ENCODE measurements around the gene RAB3GAP2. TPM values are rescaled to one million over a fixed set of nuclear protein-coding genes. Genes with fewer than 3 reads are reported as not detected.
A peak's percentile ranks its signal among the peaks of the same experiment; 100 is the strongest.

RAB3GAP2 gene
- total and polyA plus RNA-seq, 10 of the 15 experiments (the other 5 are each of a cell fraction or from before 2014, with no cell fraction given), result 11.9 to 51.1 (median 24.4) TPM

DNA sequence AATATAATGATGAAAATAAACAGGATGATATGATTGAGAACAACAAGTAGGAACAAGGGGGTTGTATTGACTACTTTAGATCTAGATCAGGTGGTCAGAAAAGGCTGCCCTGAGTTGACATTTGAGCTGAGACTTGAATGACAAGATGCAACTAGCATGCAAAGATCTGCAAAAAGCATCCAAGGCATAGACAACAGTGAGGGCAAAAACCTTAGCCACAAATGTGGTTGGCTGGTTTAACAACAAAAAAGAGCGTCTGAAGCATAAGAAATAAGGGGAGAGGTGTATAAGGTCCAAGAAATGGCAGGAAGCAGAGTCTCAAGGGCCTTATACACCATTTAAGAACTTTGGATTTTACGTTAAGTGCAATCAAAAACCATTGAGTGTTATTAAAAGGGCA lies 3.2 kb downstream of the RAB3GAP2 start:
- 32% methylated on average over 2 of the region's 2 CpGs for WGBS (ENCODE audit: insufficient coverage, insufficient replicate concordance, low lambda C conversion rate, missing lambda C conversion rate)
- H3K27me3 ChIP-seq (replicated peaks in 1 of 2; ENCODE audit: control insufficient read depth in 2 of 2, insufficient read depth in 2 of 2, low read length in 1 of 2), result no peaks in the 10 kb centered on the region
- TF ChIP-seq, protein P1, sequence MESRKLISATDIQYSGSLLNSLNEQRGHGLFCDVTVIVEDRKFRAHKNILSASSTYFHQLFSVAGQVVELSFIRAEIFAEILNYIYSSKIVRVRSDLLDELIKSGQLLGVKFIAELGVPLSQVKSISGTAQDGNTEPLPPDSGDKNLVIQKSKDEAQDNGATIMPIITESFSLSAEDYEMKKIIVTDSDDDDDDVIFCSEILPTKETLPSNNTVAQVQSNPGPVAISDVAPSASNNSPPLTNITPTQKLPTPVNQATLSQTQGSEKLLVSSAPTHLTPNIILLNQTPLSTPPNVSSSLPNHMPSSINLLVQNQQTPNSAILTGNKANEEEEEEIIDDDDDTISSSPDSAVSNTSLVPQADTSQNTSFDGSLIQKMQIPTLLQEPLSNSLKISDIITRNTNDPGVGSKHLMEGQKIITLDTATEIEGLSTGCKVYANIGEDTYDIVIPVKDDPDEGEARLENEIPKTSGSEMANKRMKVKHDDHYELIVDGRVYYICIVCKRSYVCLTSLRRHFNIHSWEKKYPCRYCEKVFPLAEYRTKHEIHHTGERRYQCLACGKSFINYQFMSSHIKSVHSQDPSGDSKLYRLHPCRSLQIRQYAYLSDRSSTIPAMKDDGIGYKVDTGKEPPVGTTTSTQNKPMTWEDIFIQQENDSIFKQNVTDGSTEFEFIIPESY (IDR thresholded peaks at IDR 0.05), result no peak
- TF ChIP-seq, protein P2, sequence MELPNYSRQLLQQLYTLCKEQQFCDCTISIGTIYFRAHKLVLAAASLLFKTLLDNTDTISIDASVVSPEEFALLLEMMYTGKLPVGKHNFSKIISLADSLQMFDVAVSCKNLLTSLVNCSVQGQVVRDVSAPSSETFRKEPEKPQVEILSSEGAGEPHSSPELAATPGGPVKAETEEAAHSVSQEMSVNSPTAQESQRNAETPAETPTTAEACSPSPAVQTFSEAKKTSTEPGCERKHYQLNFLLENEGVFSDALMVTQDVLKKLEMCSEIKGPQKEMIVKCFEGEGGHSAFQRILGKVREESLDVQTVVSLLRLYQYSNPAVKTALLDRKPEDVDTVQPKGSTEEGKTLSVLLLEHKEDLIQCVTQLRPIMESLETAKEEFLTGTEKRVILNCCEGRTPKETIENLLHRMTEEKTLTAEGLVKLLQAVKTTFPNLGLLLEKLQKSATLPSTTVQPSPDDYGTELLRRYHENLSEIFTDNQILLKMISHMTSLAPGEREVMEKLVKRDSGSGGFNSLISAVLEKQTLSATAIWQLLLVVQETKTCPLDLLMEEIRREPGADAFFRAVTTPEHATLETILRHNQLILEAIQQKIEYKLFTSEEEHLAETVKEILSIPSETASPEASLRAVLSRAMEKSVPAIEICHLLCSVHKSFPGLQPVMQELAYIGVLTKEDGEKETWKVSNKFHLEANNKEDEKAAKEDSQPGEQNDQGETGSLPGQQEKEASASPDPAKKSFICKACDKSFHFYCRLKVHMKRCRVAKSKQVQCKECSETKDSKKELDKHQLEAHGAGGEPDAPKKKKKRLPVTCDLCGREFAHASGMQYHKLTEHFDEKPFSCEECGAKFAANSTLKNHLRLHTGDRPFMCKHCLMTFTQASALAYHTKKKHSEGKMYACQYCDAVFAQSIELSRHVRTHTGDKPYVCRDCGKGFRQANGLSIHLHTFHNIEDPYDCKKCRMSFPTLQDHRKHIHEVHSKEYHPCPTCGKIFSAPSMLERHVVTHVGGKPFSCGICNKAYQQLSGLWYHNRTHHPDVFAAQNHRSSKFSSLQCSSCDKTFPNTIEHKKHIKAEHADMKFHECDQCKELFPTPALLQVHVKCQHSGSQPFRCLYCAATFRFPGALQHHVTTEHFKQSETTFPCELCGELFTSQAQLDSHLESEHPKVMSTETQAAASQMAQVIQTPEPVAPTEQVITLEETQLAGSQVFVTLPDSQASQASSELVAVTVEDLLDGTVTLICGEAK (IDR thresholded peaks at IDR 0.05; ENCODE audit: borderline replicate concordance), result no peak
- TF ChIP-seq USF2 (IDR thresholded peaks at IDR 0.05; ENCODE audit: borderline replicate concordance, low read depth, low read length) (no peak), RAD51 (IDR thresholded peaks at IDR 0.05) (no peak), ESRRA (IDR thresholded peaks at IDR 0.05; ENCODE audit: low read length) (no peak), BHLHE40 (IDR thresholded peaks at IDR 0.05; ENCODE audit: borderline replicate concordance in 1 of 2, low read depth in 2 of 2, low read length in 1 of 2) (no peak)
- DNase-seq (ENCODE audit: low read depth, low spot score) (no peak), FAIRE-seq (no peak), ATAC-seq (no peak)
- in situ Hi-C loops (cut with MboI) (no loop called here), intact Hi-C loops (cut with micrococcal nuclease; ENCODE audit: unreplicated experiment) (no loop called here)
- H2AFZ ChIP-seq (ENCODE audit: control insufficient read depth, low read depth, low read length), result no peak overlapping the region
- BruUV-seq (replicated peaks), result no TSS peak
- SMC1A ChIA-PET (ENCODE audit: uncharacterized antibody, unreplicated experiment), result interaction anchor here (1.0 to 17.4 kb wide), 6 partner anchors 10 to 51 kb away, joined by 3 to 250 read pairs (median 8); no protein-coding TSS in a partner anchor
- H3K4me1 ChIP-seq (ENCODE audit: control insufficient read depth, insufficient read depth, low read length), result peaks cover 5% of the 10 kb centered on the region; the same call in 1 of the 2 replicates
- H3K4me2 ChIP-seq (ENCODE audit: control insufficient read depth, insufficient read depth), result peak overlapping the region; percentile 78
- CTCF ChIA-PET, result interaction anchor here (0.7 to 6.1 kb wide), 4 partner anchors 12 to 52 kb away, joined by 3 to 43 read pairs (median 24); no protein-coding TSS in a partner anchor
- peaks cover 15% of the 10 kb centered on the region for H3K9me3 ChIP-seq (replicated peaks; ENCODE audit: control insufficient read depth, insufficient read depth, low read length)
- POLR2A ChIA-PET, result interaction anchor here (1.1 to 3.7 kb wide), 2 partner anchors 44 to 49 kb away, joined by 3 to 55 read pairs; no protein-coding TSS in a partner anchor
- peak overlapping the region; percentile 96; the same call in 1 of the 2 replicates for H3K4me3 ChIP-seq
- peaks cover 1 to 14% of the 10 kb centered on the region in 2 experiments; a peak in 3 of 4 replicates for H3K36me3 ChIP-seq (ENCODE audit: control insufficient read depth in 2 of 2, insufficient read depth in 2 of 2, low read length in 1 of 2)
- no peak overlapping the region for H3K9ac ChIP-seq (ENCODE audit: control insufficient read depth, insufficient read depth, low read length)
- RAD21 ChIA-PET (ENCODE audit: unreplicated experiment), result interaction anchor here (1.0 to 7.9 kb wide), 2 partner anchors 9 to 46 kb away, joined by 3 to 189 read pairs; no protein-coding TSS in a partner anchor
- peaks cover 64% of the 10 kb centered on the region for H3K79me2 ChIP-seq (ENCODE audit: control insufficient read depth, insufficient read depth, low read length)
- H3K27ac ChIP-seq (ENCODE audit: control insufficient read depth, insufficient read depth), result no peak overlapping the region
- H4K20me1 ChIP-seq (ENCODE audit: control insufficient read depth, insufficient read depth), result no peaks in the 10 kb centered on the region
